ENCODE measurements around the gene GNRH2. TPM values are rescaled to one million over a fixed set of nuclear protein-coding genes. Genes with fewer than 3 reads are reported as not detected.

Gene GNRH2
- total and polyA plus RNA-seq, 2 of the 8 experiments (the other 6 are each of a cell fraction or from before 2014, with no cell fraction given) = 0.09 to 0.82 TPM

GRCh38 chr20:3041854-3042409, 1.5 kb upstream of the GNRH2 start (continued):
- TF ChIP-seq SUZ12 (IDR thresholded peaks at IDR 0.05; ENCODE audit: low read length) = no peak
- TF ChIP-seq HDAC2 (IDR thresholded peaks at IDR 0.05; ENCODE audit: borderline replicate concordance in 1 of 2, low read depth in 2 of 2, low read length in 2 of 2) = no peak

Measured in H1 (cell line).